GM12872 (cell line): ENCODE measurements around the gene ZRANB1.

Source experiments
- CTCF ChIP-seq: IDR thresholded peaks from 3 replicates; pipeline ENCODE4 v1.5.1; 2011; ENCODE audit warnings: low read depth, mild to moderate bottlenecking, low read length, moderate library complexity; ENCODE audit not compliant: insufficient read depth

Gene ZRANB1

GRCh38 chr10:124916098-124916584 lies 25.8 kb upstream of the ZRANB1 start:
- no peak for TF ChIP-seq CTCF

GRCh38 chr10:124916585-124917427 lies 25.1 kb upstream of the ZRANB1 start:
- TF ChIP-seq CTCF = no peak

- no peak for TF ChIP-seq CTCF
Observed at GRCh38 chr10:124917428-124918190, 24.3 kb upstream of the ZRANB1 start.

- no peak for TF ChIP-seq CTCF
Observed at GRCh38 chr10:124918191-124918830, 23.6 kb upstream of the ZRANB1 start.

- TF ChIP-seq CTCF = no peak
Observed at GRCh38 chr10:124918906-124919305, 23.0 kb upstream of the ZRANB1 start.

- TF ChIP-seq CTCF = no peak
Observed at GRCh38 chr10:124921261-124921660, 20.7 kb upstream of the ZRANB1 start.

GRCh38 chr10:124923684-124924083 lies 18.2 kb upstream of the ZRANB1 start:
- TF ChIP-seq CTCF = no peak
